Measurements from ENCODE around the gene HOXB8.

- no peak for TF ChIP-seq POLR2AphosphoS5 (IDR thresholded peaks at IDR 0.05; ENCODE audit: low read depth, low read length)
- no peak for TF ChIP-seq FOXP2 (optimal IDR thresholded peaks at IDR 0.05; ENCODE audit: borderline replicate concordance, extremely low read depth, extremely low read length, insufficient read depth)
- TF ChIP-seq TAF1 (IDR thresholded peaks at IDR 0.05; ENCODE audit: borderline replicate concordance, insufficient read depth, low read length) = no peak
- TF ChIP-seq SIN3A (IDR thresholded peaks at IDR 0.05; ENCODE audit: borderline replicate concordance, insufficient read depth, low read length) = no peak
- no peak for TF ChIP-seq REST (IDR thresholded peaks at IDR 0.05; ENCODE audit: insufficient read depth in 1 of 2, low read depth in 2 of 2, low read length in 2 of 2)
Measured at GRCh38 chr17:48612456-48612853, 2.6 kb downstream of the HOXB8 start.
